Measurements from ENCODE around the gene ATP5MC2. TPM values are rescaled to one million over a fixed set of nuclear protein-coding genes. Genes with fewer than 3 reads are reported as not detected.

ATP5MC2 gene
- total RNA-seq, 1 experiment from 2014 or later = 957 TPM

Other genes with a start within 250 kb of the ATP5MC2 start
- 112 and 139 TPM in 2 replicates for gene PRR13, start 234.3 kb downstream of the ATP5MC2 start, total RNA-seq (2014; rRNA removed; shearing (Covaris generic); ENCODE audit: low replicate concordance)
- 340 and 447 TPM in 2 replicates for gene PCBP2, start 224.0 kb downstream of the ATP5MC2 start, total RNA-seq (2014; rRNA removed; shearing (Covaris generic); ENCODE audit: low replicate concordance)
- 21.9 and 24.8 TPM in 2 replicates for gene MAP3K12, start 176.6 kb downstream of the ATP5MC2 start, total RNA-seq (2014; rRNA removed; shearing (Covaris generic); ENCODE audit: low replicate concordance)
- gene TARBP2, start 174.8 kb downstream of the ATP5MC2 start, total RNA-seq (2014; rRNA removed; shearing (Covaris generic); ENCODE audit: low replicate concordance) = 37.0 and 65.7 TPM in 2 replicates
- gene NPFF, start 168.6 kb downstream of the ATP5MC2 start, total RNA-seq (2014; rRNA removed; shearing (Covaris generic); ENCODE audit: low replicate concordance) = 1.0 TPM in 1 of 2 replicates, not detected in the other
- 14.8 and 28.9 TPM in 2 replicates for gene ATF7, start 49.7 kb downstream of the ATP5MC2 start, total RNA-seq (2014; rRNA removed; shearing (Covaris generic); ENCODE audit: low replicate concordance)
- gene CALCOCO1, start 51.4 kb upstream of the ATP5MC2 start, total RNA-seq (2014; rRNA removed; shearing (Covaris generic); ENCODE audit: low replicate concordance) = 28.7 and 32.5 TPM in 2 replicates
- gene CISTR, start 75.9 kb upstream of the ATP5MC2 start, total RNA-seq (2014; rRNA removed; shearing (Covaris generic); ENCODE audit: low replicate concordance) = not detected in 2 replicates

All from Karpas-422 (cell line).